MM.1S (cell line): ENCODE results near the gene EVI5.

Experiments used
- DNase-seq: peaks from one replicate; pipeline ENCODE4 v3.0.0-alpha.2; 2015
- H2AFZ ChIP-seq: fragments of 300-600 bp; sonication (generic); 2 replicates; pipeline ENCODE4 v1.6.0; 2016; ENCODE audit warnings: antibody characterized with exemption, low read length
- H3F3A ChIP-seq: fragments of 300-600 bp; sonication (generic); 2 replicates; pipeline ENCODE4 v1.6.1; 2016; ENCODE audit warnings: mild to moderate bottlenecking, antibody characterized with exemption, low read length, moderate library complexity, mixed read lengths; ENCODE audit not compliant: insufficient read depth
- H3K27ac ChIP-seq: fragments of 300-600 bp; sonication (generic); 2 replicates; pipeline ENCODE4 v1.5.1; 2016; ENCODE audit warnings: mild to moderate bottlenecking, low read length
- H3K27me3 ChIP-seq: fragments of 300-600 bp; sonication (generic); replicated peaks from 2 replicates; pipeline ENCODE4 v1.6.0; 2016; ENCODE audit warnings: low read length; ENCODE audit not compliant: insufficient read depth
- H3K36me3 ChIP-seq: fragments of 300-600 bp; sonication (generic); replicated peaks from 2 replicates; pipeline ENCODE4 v1.6.1; 2016; ENCODE audit warnings: mild to moderate bottlenecking, low read length, mixed read lengths; ENCODE audit not compliant: insufficient read depth
- H3K4me1 ChIP-seq: fragments of 300-600 bp; sonication (generic); 2 replicates; pipeline ENCODE4 v1.6.1; 2016; ENCODE audit warnings: low read length, mixed read lengths
- H3K4me2 ChIP-seq: fragments of 300-600 bp; sonication (generic); 2 replicates; pipeline ENCODE4 v1.6.0; 2016; ENCODE audit warnings: low read depth, low read length
- H3K4me3 ChIP-seq: fragments of 300-600 bp; sonication (generic); 2 replicates; pipeline ENCODE4 v1.5.1; 2016; ENCODE audit warnings: low read length, mixed read lengths
- H3K79me2 ChIP-seq: fragments of 300-600 bp; sonication (generic); 2 replicates; pipeline ENCODE4 v1.6.1; 2016; ENCODE audit warnings: mixed run types, low read length, mixed read lengths
- H3K9ac ChIP-seq: fragments of 300-600 bp; sonication (generic); 2 replicates; pipeline ENCODE4 v1.6.1; 2016; ENCODE audit warnings: low read length, mixed read lengths
- H3K9me2 ChIP-seq: fragments of 300-600 bp; sonication (generic); replicated peaks from 2 replicates; pipeline ENCODE4 v1.6.1; 2016; ENCODE audit warnings: mild to moderate bottlenecking, low read length, mixed read lengths; ENCODE audit not compliant: insufficient read depth
- H3K9me3 ChIP-seq: fragments of 300-600 bp; sonication (generic); replicated peaks from 2 replicates; pipeline ENCODE4 v1.6.1; 2016; ENCODE audit warnings: mild to moderate bottlenecking, low read length, mixed read lengths; ENCODE audit not compliant: insufficient read depth
- H4K20me1 ChIP-seq: fragments of 300-600 bp; sonication (generic); 2 replicates; pipeline ENCODE4 v1.6.1; 2016; ENCODE audit warnings: mild to moderate bottlenecking, low read length, moderate library complexity, mixed read lengths; ENCODE audit not compliant: insufficient read depth
- EZH2 ChIP-seq: fragments of 300-600 bp; sonication (generic); optimal IDR thresholded peaks from 2 replicates; pipeline ENCODE3; 2017; ENCODE audit warnings: low read depth, mild to moderate bottlenecking, antibody characterized with exemption, low read length, mixed read lengths
- EZH2phosphoT487 ChIP-seq: fragments of 300-600 bp; sonication (generic); IDR thresholded peaks from 2 replicates; pipeline ENCODE4 v1.6.1; 2018; ENCODE audit warnings: antibody characterized with exemption, low read length
- TF ChIP-seq, protein P1 (sequence below): fragments of 300-600 bp; sonication (generic); IDR thresholded peaks from 2 replicates; pipeline ENCODE4 v1.5.1; 2016; ENCODE audit warnings: antibody characterized with exemption, low read length, mixed read lengths

The EVI5 gene

GRCh38 chr1:92769856-92770255 is 15.1 kb downstream of the EVI5 start:
- Histone ChIP-seq H4K20me1 (no peaks in the 10 kb centered on the region), H3F3A (no peaks in the 10 kb centered on the region), H3K4me3 (no peak overlapping the region), H3K9ac (no peak overlapping the region), H3K27me3 (no peaks in the 10 kb centered on the region), H3K36me3 (no peaks in the 10 kb centered on the region), H3K79me2 (peaks cover 5% of the 10 kb centered on the region; the same call in 1 of the 2 replicates), H3K9me3 (no peaks in the 10 kb centered on the region), H2AFZ (no peak overlapping the region), H3K4me1 (no peaks in the 10 kb centered on the region), H3K27ac (no peak overlapping the region), H3K9me2 (no peaks in the 10 kb centered on the region), H3K4me2 (no peak overlapping the region)
- no peak for TF ChIP-seq EZH2
- TF ChIP-seq, protein P1, sequence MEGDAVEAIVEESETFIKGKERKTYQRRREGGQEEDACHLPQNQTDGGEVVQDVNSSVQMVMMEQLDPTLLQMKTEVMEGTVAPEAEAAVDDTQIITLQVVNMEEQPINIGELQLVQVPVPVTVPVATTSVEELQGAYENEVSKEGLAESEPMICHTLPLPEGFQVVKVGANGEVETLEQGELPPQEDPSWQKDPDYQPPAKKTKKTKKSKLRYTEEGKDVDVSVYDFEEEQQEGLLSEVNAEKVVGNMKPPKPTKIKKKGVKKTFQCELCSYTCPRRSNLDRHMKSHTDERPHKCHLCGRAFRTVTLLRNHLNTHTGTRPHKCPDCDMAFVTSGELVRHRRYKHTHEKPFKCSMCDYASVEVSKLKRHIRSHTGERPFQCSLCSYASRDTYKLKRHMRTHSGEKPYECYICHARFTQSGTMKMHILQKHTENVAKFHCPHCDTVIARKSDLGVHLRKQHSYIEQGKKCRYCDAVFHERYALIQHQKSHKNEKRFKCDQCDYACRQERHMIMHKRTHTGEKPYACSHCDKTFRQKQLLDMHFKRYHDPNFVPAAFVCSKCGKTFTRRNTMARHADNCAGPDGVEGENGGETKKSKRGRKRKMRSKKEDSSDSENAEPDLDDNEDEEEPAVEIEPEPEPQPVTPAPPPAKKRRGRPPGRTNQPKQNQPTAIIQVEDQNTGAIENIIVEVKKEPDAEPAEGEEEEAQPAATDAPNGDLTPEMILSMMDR = no peak
- no peak for TF ChIP-seq EZH2phosphoT487
- DNase-seq = no peak

DNA sequence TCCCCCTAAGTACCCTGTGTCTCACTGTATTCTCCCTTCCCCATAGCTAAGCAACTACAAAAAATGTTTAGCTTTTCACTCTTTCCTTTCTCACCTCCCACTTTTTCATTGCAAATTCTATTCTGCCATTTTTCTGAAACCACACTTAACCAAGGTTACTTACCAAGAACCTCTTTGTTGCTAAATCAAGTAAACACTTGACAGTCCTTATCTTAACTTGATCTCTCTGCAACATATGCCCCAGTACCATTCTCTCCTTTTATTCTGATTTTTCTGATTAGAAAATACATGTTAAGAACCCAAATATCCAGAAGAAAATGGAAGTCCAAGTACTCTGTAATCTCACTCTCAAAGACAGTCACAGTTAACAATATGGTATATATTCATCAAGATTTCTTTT is 16.0 kb downstream of the EVI5 start:
- Histone ChIP-seq H3K79me2 (peaks cover 5% of the 10 kb centered on the region; the same call in 1 of the 2 replicates), H3K9me2 (no peaks in the 10 kb centered on the region), H3K4me2 (no peak overlapping the region), H3K9me3 (no peaks in the 10 kb centered on the region), H3F3A (no peaks in the 10 kb centered on the region), H3K27ac (no peak overlapping the region), H3K9ac (no peak overlapping the region), H3K4me1 (no peaks in the 10 kb centered on the region), H4K20me1 (no peaks in the 10 kb centered on the region), H3K36me3 (no peaks in the 10 kb centered on the region), H3K27me3 (no peaks in the 10 kb centered on the region), H2AFZ (no peak overlapping the region), H3K4me3 (no peak overlapping the region)
- TF ChIP-seq EZH2 = no peak
- TF ChIP-seq, protein P1 = no peak
- no peak for TF ChIP-seq EZH2phosphoT487
- no peak for DNase-seq

- Histone ChIP-seq H2AFZ (no peak overlapping the region), H3K9me2 (no peaks in the 10 kb centered on the region), H3K27me3 (no peaks in the 10 kb centered on the region), H3K27ac (no peak overlapping the region), H3F3A (no peaks in the 10 kb centered on the region), H3K36me3 (no peaks in the 10 kb centered on the region), H4K20me1 (no peaks in the 10 kb centered on the region), H3K4me2 (no peak overlapping the region), H3K9ac (no peak overlapping the region), H3K9me3 (no peaks in the 10 kb centered on the region), H3K4me3 (no peak overlapping the region), H3K4me1 (no peaks in the 10 kb centered on the region), H3K79me2 (peaks cover 5% of the 10 kb centered on the region; the same call in 1 of the 2 replicates)
- TF ChIP-seq EZH2phosphoT487 (no peak), EZH2 (no peak)
- TF ChIP-seq, protein P1 = no peak
- no peak for DNase-seq
Observed at GRCh38 chr1:92768296-92768695, 16.6 kb downstream of the EVI5 start.
